HG02970 (cell line): Measurements from ENCODE around the gene OVAAL.

Experiments used
- ATAC-seq: cut with Tn5 transposase; IDR thresholded peaks from one replicate; pipeline ENCODE4 v1.9.1; 2021; ENCODE audit warnings: mild to moderate bottlenecking, moderate library complexity, moderate number of reproducible peaks; ENCODE audit not compliant: unreplicated experiment, low FRiP score

Gene OVAAL

DNA sequence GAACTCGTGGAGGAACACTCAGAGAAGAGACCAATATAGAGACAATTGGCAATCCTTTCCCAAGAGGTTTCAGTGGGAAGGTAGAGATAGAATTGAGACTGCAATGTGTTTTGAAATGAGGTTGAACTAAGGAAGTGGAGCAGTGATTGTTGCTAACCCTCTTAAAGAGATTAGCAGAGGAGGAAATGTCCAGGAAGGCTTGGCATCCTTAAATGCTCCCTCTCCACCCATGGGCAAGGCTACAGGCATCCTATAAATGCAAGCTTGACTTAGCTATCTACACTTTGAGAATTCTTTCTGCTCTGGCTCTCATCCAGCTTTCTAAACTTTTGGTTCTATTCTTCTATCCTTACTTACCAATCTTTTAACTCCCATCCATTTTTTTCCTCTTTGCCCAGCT is 42.7 kb downstream of the OVAAL start:
- ATAC-seq, result no peak

DNA sequence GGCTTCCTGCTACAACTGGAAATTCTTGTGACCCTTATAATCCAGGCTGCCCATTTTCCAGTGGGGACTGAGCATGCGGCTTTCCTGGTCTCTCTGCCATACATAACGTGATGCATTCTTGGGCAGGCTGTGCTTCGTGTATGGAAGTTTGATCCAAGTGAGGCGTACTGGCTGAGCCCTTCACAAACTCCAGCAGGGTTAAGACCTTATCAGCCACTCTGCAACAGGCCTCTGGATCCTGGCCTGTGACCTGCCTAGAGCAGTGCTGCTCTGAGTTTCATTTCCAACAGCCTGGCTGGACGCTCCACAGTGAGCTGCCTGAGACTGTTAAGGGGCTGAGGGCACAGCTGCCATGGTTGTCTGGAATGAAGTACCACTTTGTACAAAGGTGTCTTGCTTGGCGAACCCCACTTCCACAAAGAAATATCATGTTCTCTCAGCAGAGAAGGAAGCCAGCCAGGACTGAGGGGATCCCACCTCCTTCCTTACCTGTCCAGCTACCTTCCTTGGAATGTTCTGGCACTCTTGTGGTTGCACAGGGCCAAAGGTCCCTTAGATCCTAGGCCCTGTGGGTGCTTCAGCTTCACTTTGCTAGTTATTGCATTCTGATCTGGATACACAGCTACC is 44.6 kb downstream of the OVAAL start:
- ATAC-seq, result no peak

DNA sequence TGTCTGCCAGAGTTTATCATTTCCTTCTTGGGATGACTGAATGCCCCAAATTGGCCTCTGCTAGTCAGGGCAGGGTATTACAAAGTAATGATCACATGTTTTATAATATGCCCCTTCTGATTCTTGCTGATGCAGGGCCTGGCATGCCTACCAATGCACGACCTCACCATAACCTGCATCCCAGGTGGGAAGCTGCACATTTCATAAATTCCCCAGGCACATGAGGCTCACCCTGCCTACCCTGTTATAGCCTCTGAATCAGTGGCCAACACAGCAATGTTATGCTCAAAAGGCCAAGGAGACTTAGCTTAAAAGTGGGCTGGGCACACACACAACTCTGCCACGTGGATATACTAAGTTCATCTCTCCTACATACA is 45.1 kb downstream of the OVAAL start:
- ATAC-seq, result no peak

DNA sequence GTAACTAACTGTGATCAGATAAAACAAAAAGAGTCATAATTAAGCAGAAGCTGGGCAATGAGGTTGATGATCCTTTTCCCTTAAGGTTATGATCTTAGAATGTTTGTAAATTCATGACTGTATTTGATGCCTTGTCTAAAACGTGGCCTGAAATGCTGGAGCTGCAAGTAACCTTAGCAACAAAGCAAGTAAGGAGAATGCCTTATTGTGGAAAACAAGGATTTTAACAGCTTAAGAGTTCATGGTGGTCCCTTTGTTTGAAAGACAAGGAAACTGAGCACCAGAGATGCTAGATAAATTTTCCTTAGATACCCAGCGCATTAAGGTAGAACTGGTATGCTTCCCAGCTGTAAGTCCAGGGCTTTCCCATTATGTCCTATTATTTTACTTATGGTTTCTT is 47.4 kb downstream of the OVAAL start:
- no peak for ATAC-seq

DNA sequence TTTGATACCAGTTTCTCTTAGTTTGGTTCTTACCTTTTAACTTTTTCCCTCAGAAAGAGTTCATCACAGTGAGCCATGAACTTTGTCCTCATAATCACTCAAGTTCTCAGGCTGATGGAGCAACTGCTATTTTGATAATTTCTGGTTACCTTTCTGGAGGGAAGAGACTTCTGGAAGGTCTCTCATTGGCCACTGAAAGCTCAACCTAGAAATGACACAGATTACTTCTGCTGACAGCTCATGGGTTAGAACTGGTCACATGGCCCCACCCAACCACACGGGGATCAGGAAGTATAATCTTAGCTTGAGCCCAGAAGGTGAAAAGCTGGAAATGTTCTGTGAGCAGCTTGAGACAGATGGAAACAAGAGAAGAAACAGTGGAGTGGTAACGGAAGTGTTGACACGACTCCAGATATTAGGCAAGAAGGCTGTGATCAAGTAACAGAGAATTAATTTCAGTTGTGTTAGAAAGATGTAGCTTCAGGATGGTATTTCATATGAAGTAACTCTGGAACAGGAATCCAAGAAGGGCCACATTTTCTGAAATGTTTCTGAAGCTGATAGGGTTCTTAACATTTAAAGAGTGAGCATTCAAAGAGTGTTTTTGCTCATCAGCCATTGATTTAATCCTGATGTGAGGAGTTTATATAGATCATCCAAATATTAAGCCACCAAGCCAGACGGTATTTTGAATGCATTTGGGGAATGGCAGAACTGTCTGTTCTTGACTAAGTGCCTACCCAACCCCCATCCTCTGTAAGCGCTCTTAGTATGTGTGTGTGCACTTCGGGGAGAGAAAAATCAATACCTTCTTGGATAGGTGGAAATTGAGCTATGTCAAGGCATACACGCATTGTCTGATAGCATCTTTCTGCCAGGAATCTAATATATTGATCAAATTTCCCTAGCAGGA is 51.1 kb downstream of the OVAAL start:
- no peak for ATAC-seq

DNA sequence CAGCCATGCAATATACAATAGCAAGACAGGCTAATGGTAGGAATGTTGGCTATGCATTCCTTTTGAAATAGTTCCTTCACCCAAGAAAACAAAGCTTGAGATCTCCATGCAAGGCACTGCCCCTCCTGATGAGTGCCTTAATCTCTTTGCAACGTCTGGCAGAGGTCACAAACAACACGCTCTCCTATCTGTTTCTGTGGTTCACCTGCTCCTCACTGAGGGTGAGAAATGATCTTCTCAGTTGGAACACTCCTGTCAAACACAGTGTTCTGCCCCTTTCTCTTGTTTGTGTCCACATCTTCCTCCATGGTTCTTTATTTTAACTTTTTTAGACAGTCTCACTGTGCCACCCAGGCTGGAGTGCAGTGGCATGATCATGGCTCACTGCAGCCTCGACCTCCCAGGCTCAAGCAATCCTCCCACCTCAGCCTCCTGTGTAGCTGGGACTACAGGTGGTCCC is 51.8 kb downstream of the OVAAL start:
- ATAC-seq, result no peak

DNA sequence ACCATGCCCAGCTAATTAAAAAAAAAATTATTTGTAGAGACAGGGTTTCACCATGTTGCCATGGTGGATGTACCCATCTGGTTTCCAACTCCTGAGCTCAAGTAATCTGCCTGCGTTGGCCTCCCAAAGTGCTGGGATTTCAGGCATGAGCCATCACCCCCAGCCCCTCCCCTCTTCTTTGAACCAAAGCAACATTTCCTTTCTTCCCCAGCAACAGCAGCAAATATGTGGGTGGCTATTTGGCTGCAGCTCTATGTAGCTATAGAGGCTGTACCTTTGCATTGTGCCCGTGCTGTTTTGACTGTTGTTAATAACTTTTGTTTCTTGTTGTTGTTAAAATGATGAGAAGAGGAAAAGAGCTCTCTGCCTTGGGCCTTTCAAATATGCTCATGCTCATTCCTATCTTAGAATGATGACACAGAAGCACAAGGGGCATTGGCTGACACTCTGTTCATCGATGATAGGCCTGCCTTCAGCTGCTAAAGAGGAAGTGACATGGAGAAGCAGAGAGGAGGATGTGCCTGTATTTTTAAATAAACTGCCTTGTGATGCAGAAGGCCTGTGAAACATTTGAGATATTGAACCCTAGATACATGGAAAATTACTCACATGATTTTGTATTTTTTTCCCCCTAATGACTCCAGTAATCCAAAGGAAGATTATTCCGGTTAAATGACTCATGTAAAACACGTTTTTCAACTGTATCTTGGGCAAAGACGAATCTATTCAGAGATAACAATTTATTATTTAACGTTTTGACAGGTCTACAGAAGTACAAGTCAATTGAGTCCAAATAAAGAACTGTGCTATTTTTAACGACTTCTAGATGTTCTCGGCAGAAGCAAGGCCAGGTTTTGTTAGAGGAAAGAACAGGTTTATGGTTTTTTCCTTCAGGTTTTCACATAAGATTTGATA is 52.5 kb downstream of the OVAAL start:
- no peak for ATAC-seq

DNA sequence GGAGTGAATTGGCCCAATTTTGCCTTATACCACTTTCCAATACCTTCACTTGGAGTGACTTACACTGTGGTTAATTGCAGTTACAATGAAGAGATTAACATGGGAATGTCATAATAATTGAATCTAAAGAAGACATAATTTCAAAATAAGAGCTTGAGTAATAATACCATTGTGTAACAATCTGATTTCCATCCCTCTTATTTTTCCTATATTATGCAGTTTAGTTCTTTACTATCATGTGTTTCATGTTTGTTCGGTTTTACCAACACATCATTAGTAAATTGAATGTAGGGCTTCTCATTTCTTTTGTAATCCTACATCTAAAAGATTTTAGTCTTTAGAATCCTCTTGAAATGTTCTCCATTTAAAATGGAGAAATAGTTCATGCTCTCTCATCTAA is 53.9 kb downstream of the OVAAL start:
- ATAC-seq, result no peak

DNA sequence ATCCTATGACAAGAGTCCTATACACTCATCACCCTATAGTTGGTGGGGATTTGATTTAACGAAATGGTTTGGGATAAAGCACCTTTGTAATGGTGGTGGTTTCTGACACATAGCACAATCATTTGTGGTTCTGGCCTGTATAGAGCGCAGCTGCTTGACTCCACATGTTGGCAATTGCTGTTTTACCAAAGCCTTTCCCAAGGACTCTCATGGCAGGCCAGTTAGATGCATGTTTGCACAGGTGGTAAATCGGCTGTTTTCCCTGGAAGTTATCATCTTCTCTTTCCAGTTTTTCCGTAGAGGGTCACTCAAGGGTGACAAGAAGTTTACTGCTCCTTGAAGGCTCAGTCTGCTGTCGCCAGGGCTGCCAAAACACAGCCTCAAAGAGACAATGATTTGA is 56.0 kb downstream of the OVAAL start:
- ATAC-seq, result no peak

DNA sequence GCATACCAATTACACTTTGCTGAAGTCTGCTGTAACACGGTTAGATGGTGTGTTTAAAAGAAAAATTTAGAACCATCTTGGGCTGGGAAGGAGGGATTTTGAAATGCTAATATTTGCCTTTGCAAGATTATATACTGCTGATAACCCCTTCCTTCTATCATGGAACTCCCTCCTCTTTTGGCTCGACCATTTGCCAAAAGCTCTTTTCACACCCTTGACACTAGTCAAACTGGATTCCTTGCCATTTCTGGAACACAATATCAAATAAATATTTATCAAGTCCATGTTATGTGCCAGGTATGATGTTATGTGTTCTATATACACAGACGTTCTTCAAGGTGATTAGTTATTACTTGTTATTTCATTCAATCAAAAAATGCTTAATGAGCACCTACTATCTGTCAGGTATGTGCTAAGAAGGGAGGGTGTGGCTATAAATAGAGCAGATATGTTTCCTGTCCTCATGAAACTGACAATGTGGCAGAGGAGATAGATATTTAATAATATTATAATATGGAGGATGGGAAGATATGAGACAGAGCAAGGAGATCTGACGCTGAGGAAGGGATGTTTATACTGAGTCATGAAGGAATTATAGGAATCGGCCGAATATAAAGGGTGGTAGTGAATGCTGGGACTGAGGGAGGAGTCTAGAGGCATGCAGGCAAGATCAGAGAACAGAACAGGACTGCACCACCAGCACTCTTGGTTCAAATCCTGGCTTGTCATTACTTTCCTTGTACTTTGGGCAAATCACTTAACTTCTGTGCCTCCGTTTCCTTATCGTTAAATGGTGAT is 56.9 kb downstream of the OVAAL start:
- no peak for ATAC-seq
